T-helper 2 cell (primary cell): ENCODE measurements around the gene MAP3K4.

Experiments used
- DNase-seq, 5 experiments: peaks; one replicate each; pipeline versions ENCODE4 v3.0.0 to v3.0.0-alpha.2; 2012 to 2022

Gene MAP3K4

DNA sequence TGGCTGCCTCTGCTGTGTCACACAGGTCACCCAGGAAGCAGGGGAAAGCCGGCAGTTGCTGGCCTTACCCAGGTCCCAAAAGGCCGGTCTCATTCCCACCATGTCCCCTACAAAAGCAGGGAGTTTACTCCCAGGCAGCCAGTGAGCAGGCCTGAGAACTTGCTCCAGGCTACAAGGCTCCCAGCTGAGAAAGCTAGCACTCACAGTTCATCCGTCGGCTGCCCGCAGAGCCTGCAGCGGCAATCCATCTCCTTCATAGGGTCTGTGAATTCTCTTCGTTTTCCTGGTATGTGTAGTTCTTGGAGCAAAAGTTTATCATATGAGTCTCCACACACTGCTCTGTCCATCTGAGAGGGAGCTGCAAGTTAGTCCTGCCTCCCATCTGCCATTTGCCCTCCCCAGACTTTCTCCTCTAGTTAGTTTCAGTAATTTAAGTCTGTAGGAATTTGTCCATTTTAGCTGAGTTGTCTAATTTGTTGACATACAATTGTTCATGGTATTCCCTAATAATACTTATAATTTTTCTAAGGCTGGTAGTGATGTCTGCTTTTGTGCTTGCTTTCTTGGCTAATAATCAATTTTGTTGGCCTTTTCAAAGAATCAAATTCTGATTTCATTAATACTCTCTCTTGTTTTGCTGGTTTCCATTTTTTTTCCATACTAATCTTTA is 135.6 kb downstream of the MAP3K4 start:
- DNase-seq: no peak

DNA sequence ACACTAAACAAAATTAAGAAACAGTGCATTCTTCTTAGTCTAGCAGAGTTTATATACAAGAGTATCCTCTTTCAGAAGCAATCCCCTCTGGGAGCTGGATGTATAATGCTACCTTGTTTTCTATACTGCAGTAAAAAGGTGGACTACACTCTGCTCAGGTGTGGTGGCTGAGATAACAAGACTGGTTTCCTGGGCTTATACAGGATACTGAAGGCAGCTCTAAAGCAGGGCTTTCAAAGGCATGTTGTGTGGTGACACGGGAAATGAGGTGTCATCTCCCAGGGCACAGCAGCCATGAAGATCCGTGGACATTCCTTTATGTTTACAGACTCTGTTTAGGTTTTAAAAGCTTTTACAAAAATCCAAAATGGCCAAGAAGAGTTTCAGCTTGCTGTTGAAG is 136.7 kb downstream of the MAP3K4 start:
- no peak for DNase-seq

DNA sequence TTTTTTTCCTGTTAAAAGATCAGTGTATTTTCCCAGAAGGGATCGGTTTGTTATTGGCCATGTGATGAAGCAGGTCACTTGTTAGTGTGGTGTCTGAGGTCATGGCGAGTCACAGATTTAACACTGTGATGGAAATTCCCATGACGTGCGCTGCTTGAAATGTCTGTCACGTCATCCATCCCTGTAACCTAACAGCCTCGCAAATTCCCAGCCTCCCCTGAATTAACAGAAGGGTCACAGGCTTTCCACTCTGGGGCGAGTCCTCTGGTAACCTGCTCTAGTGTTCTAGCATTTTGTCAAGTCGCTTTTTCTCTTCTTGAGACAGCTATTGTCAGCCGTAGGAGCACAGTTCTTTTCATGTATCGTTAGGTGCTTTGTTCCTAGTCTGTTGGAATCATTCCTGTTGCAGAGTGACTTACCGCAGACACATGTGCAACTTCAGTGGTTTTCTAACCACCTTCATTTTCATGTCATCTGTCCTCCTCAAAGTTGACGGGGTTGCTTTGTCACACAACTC is 137.2 kb downstream of the MAP3K4 start:
- DNase-seq: peak in 2 of 5 experiments; percentile 10 to 38

DNA sequence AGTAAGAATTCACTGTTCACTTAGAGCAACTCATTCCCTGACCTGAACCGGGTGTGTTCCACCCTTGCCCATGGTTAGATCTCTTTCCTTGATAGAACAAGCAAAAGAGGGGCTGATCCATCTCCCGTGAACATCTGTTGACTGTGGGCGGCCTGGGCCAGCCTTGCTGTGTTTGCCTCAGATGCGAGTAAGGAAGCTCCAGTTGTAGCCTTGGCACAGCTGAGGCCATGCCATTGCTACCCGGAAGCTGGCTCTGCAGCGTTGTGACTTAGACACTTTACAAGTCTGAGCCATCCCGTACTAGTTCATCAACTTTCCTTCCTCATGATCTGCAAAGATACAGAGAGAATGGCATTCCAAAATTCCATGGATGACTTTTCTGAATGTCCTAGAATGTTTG is 139.0 kb downstream of the MAP3K4 start:
- DNase-seq: no peak

DNA sequence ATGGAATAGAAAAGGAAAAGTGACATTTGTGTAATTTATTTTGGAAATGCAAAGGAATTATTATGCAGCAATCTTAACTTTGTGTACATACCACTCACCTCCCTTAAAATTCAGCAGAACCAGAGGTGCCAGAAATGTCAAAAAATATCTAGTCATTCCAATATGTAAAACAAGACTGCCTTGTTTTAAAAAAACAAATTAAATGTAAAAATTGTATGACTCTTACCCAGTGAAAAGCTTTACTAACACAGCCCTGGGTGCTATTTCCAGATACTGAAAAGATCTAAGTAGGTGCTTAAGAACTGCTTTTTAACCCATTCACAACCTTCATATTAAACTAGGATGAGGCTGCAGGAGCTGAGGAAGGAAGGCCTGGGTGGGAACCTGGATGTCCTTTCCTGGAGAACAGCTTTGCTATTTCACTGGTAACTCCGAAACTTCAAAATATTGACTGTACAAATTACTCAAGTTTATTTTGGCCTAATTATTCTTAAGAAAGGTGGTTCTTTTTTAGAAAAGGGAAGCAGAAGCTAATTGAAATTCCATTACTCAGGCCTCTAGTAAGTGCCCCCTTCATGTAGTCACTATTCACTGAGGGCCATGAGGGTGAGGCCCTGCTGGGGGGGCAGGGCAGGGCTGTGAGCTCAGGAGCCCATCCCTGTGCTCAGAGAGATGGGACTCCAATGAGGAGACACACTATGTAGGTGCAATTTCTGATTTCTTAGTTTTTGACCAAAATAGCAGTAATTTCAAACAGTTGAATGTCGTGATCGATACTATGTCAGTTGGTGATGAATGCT is 139.6 kb downstream of the MAP3K4 start:
- no peak for DNase-seq

DNA sequence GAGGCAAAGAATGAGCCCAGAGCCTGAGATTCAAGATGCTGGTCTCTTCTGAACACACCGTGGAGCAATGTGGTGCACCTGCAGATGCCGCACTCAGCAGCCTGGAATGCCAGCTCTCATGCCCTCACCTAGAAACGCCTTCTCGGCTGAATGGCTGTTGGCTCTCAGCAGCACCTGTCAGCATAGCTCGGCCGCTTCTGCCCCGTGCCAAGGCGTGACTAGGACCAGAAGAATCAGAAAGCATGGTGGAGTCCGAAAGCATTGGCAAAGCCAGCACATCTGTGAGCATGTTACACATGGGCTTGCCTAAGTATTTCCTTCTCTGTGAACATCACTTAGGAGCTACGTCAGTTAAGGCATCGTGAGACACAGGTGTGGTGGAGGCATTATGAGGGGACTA is 140.8 kb downstream of the MAP3K4 start:
- no peak for DNase-seq

DNA sequence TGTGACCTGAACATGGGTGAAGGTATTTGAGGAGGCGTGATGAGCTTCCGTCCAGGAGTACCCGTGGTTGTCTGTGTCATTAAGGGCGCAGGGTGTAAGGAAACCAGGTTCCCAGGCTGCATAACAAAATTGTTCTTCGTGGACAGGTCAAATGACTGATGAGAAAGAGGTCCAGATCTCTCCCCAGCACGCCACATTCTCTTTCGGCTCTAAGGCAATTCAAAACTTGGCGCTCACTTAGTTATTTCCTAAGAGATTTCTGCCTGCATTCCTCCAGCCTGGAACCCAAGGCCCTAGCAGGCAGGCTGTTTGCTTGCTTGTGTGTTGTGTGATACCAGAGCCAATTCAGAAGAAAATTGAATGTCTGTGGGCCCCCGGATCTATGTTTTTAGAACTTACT is 142.4 kb downstream of the MAP3K4 start:
- DNase-seq: no peak

DNA sequence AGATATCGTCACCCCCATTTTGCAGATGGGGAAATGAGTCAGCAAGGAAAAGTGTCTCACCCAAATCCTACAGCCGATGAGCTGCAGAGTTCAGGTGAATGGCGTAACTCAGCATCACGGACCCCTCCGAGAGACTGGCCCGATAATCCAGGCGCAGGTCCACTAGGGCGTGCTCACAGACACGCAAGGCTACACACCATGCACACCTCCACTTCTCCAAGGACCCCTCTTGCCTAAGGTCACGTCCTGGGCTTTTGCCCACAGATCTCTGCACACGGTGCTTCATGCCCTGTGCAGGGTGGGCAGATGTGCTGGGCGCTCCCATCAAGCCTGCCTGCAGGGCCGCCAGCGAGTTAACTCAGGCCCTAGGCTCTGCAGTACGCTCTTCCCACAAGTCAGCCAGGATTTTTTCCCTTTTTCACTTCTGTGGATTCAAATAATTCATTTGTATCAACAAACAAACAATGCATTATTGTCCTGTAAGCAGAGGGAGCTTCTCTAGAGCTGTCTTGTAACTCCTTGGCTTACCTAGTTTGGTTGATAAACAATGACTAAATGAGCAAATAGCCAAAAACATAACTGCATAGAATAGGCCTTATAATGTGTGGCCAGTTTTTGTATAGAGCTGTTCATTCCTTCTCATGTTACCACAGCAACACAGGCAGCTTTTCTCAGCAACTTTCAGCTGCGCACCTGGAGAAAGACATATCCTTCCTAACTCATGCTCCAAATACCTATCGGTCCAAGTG is 143.2 kb downstream of the MAP3K4 start:
- DNase-seq: no peak

DNA sequence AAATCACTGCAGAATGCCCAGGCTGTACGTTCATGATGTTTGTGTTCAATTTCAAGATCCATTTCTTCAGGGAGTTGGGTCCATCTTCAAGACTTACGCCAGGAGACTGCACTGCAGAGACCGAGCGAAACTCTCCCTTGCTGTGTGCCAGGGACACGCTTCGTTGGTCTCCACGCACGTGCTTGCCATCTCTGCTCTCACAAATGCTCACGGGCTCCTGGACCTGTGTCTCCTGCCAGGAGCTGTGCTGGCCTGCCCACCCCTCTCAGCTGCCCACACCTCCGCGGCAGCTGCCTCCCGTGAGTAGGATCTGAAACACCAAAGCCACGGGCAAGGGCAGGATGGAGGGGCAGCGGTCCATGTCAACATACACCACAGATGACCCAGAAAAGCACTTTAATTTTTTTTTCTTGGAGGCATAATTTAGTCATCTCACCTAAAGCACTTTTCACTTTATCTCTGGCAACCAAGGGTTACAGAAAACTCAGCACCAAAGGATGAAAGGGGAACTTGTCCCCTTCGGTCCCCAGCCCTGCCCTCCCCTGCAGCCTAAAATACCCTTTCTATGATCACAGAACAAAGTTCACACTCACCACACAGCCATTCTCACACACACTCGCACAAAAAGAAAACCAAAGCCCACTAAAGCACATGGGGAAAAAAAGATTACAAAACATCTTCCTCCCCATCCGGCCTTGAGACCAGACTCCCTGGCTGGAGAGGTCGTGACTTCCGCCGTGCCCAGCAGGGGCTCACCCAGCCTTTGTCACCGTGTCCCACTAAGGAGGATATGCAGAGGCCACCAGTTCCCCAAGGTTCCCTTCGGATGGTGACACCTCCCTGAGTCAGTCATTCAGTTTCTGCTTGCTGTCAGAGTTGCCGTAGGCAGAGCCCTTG is 144.4 kb downstream of the MAP3K4 start:
- DNase-seq: no peak

DNA sequence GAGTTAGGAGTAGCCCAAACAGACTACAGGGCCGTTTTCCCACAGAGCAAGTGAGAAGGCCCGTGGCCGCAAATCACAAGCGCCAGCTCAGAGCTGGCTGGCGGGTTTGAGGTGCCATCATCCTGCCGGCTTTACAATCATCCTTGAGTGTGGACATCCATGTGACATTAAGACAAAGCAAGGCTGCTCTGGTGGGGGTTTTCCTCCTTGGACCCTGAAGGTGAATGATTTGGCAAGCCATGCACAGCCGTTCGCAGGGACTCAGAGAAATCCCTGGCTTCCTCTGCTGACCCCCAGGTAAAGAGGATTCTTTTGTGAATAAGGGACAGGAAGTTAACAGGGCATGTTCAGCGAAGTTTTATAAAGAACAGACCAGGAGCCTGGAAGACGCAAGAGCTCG is 145.1 kb downstream of the MAP3K4 start:
- DNase-seq: no peak

DNA sequence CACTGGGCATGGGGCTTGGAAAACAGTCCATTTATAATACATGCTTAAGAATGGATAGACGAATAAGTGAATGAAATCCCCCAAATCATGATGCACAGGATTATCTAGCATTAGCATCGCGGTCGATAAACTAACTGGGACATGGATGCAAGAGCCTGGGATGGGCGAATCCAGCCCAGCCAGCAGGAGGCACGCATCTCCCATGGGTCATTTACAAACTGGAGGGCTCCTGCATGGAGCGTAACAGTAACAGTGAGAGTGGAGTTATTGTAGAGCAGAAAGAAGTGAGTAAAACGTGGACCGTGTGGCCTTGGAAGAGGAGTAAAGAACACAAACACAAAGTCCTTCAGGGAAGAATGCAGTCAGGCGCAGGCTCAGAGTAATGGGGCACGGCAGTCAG is 145.8 kb downstream of the MAP3K4 start:
- DNase-seq: no peak

DNA sequence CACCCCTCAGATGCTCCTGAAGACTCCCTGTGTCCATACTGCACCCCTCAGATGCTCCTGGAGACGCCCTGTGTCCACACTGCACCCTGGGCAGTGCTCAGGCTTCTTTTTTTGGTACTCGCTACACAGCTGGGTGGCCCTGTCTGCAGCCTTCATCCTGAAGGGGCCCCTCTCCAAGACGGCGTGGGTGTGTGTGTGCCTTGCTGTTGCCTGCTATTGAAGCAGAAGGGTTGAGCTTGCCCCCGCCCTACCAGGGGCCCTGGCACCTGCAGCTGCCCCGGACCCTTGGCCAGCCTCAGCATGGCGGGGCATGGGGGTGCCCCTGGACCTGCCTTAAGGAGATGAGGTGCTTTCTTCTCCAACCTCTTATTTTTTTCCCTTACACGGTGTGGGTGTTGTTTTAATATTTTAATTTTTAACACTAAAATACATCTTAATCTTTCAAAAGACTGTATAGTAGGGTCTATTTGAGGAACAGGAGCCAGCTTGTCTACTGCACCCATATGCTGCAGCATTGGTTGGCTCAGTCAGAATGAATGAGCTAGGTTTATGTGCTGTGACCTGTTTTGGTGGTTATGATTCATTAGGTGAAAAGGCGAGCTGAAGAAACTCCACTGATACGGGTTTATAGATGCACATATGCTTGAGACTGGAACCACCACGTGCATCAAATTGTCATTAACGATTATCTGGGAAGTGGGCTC is 146.4 kb downstream of the MAP3K4 start:
- no peak for DNase-seq

DNA sequence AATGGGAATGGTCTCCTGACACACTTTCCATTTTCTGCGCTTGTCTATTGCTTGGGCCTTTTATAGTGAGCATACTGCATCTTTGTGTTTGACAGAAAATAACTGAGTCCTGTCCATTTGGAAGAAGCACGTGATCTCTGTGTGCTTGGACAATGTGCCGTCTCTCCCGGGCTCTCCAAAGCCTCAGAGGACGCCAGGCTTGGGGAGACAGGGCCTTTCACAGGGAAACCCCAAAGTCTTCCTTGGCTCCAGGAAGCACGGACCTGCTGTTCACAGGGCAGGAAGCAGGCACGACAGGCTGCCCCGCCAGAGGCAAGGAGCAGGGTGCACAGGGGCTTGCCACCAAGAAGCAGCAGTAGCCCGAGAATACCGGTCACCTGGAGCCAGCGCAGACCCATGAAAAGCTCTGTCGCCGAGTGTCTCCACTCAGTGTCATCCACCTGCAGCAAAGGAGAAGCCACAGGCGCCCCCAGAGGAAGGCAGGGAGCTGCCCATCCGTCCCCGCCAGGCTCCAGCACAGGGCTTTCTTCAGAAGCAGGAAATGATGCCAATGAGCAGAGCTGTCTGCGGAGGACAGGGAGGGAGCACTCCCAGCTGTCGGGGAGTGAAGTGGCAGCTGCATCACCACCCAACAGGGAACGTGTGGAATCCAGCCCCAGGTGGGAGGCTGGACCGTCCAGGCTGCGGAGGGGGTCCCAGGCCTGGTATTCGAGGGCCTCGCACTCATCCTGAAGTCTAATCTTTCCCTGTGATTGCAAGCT is 147.2 kb downstream of the MAP3K4 start:
- DNase-seq: no peak

DNA sequence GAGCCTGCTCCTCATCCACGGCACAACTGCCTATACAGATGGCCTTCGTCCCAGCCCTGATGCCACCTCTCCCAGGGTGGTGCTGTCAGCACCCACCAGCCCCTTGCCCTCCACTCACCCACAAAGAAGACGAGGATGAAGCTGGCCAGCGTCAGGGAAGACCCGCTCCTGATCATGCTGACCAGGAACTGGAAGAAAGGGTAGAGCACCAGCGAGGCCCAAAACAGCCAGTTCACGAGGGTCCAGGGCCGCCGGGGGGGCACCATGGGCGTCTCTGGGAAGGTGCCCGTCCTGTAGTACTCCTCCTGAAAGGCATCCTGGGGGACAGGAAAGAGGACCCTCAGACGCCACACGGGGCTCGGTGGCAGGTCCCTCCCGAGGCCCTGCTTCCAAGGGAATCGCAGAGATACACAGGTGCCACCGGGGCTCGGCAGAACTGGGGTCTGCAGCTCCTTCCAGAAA is 147.8 kb downstream of the MAP3K4 start:
- DNase-seq: no peak

DNA sequence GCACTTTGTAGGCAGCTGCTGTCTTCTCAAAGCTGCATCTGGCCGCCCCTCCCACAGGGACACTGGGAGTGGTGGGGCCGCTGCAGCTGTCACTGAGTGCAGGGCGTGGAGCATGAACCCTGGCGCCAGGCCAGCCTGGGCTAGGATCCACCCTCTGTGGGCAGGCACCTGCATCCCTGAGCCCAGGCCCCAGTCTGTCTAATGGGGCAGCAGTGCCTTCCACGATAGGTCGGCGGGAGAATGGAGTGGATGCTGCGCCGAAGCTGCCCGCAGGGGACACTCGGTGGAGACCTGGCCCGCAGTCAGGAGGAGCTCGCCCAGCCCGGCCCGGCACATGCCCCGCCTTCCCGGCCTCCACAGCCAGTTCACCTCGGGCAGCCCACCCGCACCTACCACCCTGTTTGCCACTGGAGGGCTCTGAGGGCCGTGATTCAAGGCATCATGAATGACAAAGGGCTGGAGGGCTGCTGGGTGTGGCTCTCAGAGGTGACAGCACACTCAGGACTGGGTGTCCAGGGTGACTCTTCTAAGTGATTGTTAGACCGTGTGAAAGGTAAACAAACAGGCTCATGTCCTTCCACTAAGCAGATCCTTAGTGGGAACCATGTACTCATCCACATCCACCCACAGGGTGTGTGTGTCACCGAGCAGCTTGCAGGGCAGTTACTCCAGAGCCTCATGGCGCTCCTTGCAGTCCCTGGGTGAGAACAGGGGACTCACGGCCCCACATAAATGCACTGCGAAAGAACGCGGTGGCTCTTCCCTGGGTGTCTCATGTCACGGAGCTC is 148.4 kb downstream of the MAP3K4 start:
- DNase-seq: no peak

DNA sequence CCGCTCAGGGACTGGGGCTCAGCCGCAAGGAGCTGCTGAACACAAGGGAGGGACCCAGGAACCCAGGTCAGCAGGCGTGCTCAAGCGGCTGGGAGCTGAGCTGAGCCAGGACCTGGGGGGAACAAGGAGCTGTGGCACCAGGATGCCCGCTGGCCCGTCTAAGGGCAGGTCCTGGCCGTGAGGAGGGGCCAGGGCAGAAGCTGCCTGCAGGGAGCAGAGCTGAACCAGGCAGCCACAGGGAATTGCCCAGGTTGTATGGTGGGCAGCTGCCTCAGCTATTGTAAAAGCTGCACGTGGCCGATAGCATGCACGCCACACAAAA is 148.9 kb downstream of the MAP3K4 start:
- DNase-seq: no peak

DNA sequence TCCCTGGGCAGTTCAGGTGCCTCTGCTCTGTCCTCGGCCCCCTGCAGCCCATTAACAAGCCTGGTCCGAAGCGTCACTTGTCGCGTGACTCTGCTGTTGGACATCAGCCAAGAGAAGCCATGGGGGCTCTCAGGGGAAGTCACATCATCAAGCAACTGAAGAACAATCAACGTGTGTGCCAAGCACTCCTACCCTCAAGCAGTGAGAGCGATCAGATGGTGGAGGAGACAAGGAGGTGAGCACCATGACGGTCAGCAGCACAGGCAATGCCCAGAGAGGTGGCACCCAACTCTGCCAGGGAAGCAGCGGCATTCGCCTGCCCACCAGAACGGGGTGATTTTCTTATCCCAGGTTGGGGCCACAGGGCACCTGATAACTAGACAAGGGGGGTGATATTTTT is 149.6 kb downstream of the MAP3K4 start:
- DNase-seq: no peak

DNA sequence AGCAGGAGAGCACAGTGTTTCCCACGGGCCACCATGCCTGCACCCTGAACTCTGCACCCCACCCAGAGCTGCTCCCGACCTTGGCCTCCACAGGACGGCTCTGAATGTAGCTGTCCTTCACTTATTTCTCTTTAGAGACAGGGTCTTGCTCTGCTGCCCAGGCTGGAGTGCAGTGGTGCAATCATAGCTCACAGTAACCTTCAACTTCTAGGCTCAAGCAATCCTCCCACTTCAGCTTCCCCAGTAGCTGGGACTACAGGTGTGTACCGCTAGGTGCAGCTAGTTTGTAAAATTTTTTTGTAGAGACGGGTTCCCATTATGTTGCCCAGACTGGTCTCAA is 151.4 kb downstream of the MAP3K4 start:
- no peak for DNase-seq

DNA sequence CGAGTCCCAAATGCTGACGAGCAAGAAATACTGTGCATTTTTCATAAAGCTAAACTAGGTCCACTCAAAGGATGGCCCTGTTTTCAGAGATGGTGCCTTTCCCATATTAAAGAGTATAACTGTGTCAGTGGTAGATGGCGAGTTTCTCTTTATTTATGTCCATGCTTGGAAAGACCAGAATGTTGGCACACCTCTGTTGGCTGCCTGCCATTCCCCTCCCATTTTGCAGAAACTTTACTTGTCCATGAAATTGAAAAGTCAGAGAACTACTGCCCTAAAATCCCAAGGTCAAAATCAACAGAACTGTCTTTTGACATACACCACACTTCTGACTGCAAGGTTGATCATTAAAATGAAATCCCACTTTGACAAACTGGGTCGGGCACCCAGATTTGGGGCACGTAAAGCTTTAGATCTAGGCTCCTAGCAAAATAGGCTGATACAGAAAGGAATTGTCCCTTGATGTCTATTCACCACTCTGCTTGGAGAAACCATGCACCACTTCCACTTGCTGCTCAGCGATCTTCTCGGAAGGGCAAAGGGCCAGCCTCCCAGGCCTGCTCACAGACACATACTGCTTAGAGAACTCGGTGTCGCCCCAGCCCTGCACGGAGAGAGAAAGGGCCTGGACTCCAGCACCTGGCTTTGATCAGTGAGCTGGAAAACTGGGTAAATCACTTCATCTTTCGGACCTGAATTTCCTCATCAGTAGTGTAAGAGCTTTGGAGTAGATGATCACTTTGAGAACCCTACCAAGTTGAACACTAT is 152.3 kb downstream of the MAP3K4 start:
- DNase-seq: no peak

DNA sequence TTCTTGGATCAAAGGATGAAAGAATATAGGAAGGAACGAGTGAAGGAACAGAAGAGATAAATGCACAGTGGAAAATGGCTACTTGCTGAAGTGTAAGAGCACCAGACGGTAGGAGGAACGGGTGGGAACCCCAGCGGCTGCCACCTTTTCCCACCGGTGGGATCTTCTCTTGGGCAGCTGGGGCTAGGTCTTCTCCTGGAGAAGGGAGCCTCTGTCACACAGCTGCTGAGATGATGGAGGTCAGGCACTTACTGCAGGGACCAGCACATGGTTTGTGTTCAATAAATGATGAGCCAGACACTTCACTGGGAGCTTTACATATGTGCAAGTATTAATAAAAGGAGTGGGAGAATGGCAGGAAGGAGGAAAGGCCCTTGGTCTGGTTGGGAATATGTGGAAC is 158.6 kb downstream of the MAP3K4 start:
- DNase-seq: no peak
